Loucy (cell line): ENCODE results near the gene TENM4.

Experiments
- H2AFZ ChIP-seq: fragments of 200-600 bp; sonication (generic); 2 replicates; pipeline ENCODE4 v1.6.0; 2016; ENCODE audit warnings: antibody characterized with exemption, mild to moderate bottlenecking, low read length, moderate library complexity
- H3F3A ChIP-seq: fragments of 200-600 bp; 2 replicates; pipeline ENCODE4 v1.6.0; 2016; ENCODE audit warnings: antibody characterized with exemption, low read depth, mild to moderate bottlenecking
- H3K27me3 ChIP-seq: fragments of 200-600 bp; sonication (generic); 2 replicates; pipeline ENCODE4 v1.6.1; 2014; ENCODE audit warnings: low read length, mild to moderate bottlenecking; ENCODE audit not compliant: insufficient read depth, poor library complexity, severe bottlenecking
- H3K36me3 ChIP-seq: fragments of 200-600 bp; sonication (generic); 2 replicates; pipeline ENCODE4 v1.6.1; 2016; ENCODE audit warnings: low read length; ENCODE audit not compliant: insufficient read depth
- H3K4me1 ChIP-seq: fragments of 200-600 bp; sonication (generic); 2 replicates; pipeline ENCODE4 v1.5.1; 2014; ENCODE audit warnings: low read length, mild to moderate bottlenecking; ENCODE audit not compliant: insufficient read depth, poor library complexity, severe bottlenecking
- H3K4me2 ChIP-seq: fragments of 200-600 bp; sonication (generic); 2 replicates; pipeline ENCODE4 v1.6.0; 2014; ENCODE audit warnings: antibody characterized with exemption, low read length, low read depth, mild to moderate bottlenecking; ENCODE audit not compliant: poor library complexity, severe bottlenecking
- H3K4me3 ChIP-seq: fragments of 200-600 bp; sonication (generic); 2 replicates; pipeline ENCODE4 v1.5.1; 2014; ENCODE audit warnings: low read length, mild to moderate bottlenecking, mixed read lengths; ENCODE audit not compliant: poor library complexity, severe bottlenecking
- H3K79me2 ChIP-seq: fragments of 200-600 bp; sonication (generic); 2 replicates; pipeline ENCODE4 v1.6.1; 2014; ENCODE audit warnings: low read length; ENCODE audit not compliant: insufficient read depth
- H3K9ac ChIP-seq: fragments of 200-600 bp; sonication (generic); 2 replicates; pipeline ENCODE4 v1.6.0; 2014; ENCODE audit warnings: mild to moderate bottlenecking, low read depth, low read length, moderate library complexity; ENCODE audit not compliant: poor library complexity, severe bottlenecking
- H3K9me2 ChIP-seq: fragments of 200-600 bp; sonication (generic); replicated peaks from 2 replicates; pipeline ENCODE4 v1.6.1; 2016; ENCODE audit warnings: low read depth, low read length, mixed read lengths
- H3K9me3 ChIP-seq: fragments of 200-600 bp; sonication (generic); 2 replicates; pipeline ENCODE4 v1.6.1; 2014; ENCODE audit warnings: mild to moderate bottlenecking, antibody characterized with exemption, low read length, low read depth; ENCODE audit not compliant: insufficient read depth
- H4K20me1 ChIP-seq: fragments of 200-600 bp; sonication (generic); 2 replicates; pipeline ENCODE4 v1.6.0; 2014; ENCODE audit warnings: antibody characterized with exemption, low read length, mild to moderate bottlenecking; ENCODE audit not compliant: insufficient read depth, poor library complexity, severe bottlenecking
- CTCF ChIP-seq: fragments of 200-600 bp; sonication (generic); conservative IDR thresholded peaks from 2 replicates; pipeline ENCODE4 v1.5.1; 2014; ENCODE audit warnings: mild to moderate bottlenecking, antibody characterized with exemption, low read length
- EZH2phosphoT487 ChIP-seq: fragments of 200-600 bp; IDR thresholded peaks from 2 replicates; pipeline ENCODE4 v1.6.1; 2018; ENCODE audit warnings: antibody characterized with exemption, mild to moderate bottlenecking, moderate library complexity, borderline replicate concordance

Gene TENM4

DNA sequence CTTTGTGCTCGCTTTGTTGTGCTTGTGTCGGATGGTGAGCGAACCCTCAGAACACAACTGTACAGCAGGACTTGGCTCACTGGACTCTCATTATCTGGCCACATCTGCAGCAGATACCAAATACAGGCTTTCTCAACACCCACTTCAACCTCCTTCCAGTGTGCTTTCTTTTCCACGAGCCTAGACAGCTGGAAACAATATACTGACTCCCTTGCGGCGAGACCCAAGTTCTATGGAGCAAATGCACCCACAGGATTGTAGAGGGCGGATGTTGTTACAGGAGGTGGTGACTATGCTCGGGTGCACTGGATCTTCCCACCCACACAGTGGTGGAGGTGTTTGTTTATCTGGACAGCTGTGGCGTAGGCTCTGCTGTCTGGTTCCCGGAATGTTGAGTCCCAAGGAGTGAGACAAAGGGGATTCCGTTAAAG, 204.3 kb downstream of the TENM4 start:
- H3K4me1 ChIP-seq = no peaks in the 10 kb centered on the region
- no peak overlapping the region for H2AFZ ChIP-seq
- TF ChIP-seq CTCF (no peak), EZH2phosphoT487 (no peak)
- no peak overlapping the region for H3K4me3 ChIP-seq
- H3K27me3 ChIP-seq = no peaks in the 10 kb centered on the region
- no peaks in the 10 kb centered on the region for H3K79me2 ChIP-seq
- H3K9ac ChIP-seq = no peak overlapping the region
- H3K4me2 ChIP-seq = no peak overlapping the region
- no peaks in the 10 kb centered on the region for H3K9me2 ChIP-seq
- H3K9me3 ChIP-seq = peaks cover 6% of the 10 kb centered on the region; the same call in 1 of the 2 replicates
- no peaks in the 10 kb centered on the region for H3K36me3 ChIP-seq
- no peaks in the 10 kb centered on the region for H3F3A ChIP-seq
- H4K20me1 ChIP-seq = no peaks in the 10 kb centered on the region

- no peaks in the 10 kb centered on the region for H3K79me2 ChIP-seq
- H3K36me3 ChIP-seq = no peaks in the 10 kb centered on the region
- no peak overlapping the region for H3K9ac ChIP-seq
- TF ChIP-seq EZH2phosphoT487 = no peak
- no peak overlapping the region for H3K4me2 ChIP-seq
- no peaks in the 10 kb centered on the region for H3K4me1 ChIP-seq
- H3K9me3 ChIP-seq = peaks cover 6% of the 10 kb centered on the region; the same call in 1 of the 2 replicates
- no peaks in the 10 kb centered on the region for H4K20me1 ChIP-seq
- no peaks in the 10 kb centered on the region for H3K27me3 ChIP-seq
- no peak overlapping the region for H3K4me3 ChIP-seq
- H3K9me2 ChIP-seq = no peaks in the 10 kb centered on the region
- no peak overlapping the region for H2AFZ ChIP-seq
- H3F3A ChIP-seq = no peaks in the 10 kb centered on the region
Observed at GRCh38 chr11:79235696-79236095, 205.1 kb downstream of the TENM4 start.

DNA sequence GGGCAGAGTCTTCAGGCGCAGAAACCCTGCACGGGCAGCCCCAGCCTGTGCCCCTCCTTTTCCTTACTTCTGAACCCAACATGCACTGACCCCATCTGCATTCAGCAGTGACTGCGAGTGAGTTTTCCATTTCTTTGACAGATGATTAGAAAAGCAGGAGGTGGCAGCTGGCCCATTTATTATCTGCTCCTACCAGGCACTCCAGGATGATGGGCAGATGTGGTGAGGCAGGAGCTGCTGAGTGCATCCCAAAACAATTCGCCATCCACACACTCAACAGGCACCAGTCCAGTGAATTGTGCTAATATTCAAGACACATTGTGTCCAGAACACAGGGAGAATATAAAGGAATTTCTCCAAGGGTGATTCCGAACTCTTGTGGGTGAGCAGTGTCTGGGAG, 208.5 kb downstream of the TENM4 start:
- no peaks in the 10 kb centered on the region for H3K36me3 ChIP-seq
- H3K9me2 ChIP-seq = no peaks in the 10 kb centered on the region
- no peak overlapping the region for H2AFZ ChIP-seq
- H4K20me1 ChIP-seq = no peaks in the 10 kb centered on the region
- H3F3A ChIP-seq = no peaks in the 10 kb centered on the region
- H3K9ac ChIP-seq = no peak overlapping the region
- peaks cover 6% of the 10 kb centered on the region; the same call in 1 of the 2 replicates for H3K9me3 ChIP-seq
- no peak overlapping the region for H3K4me3 ChIP-seq
- no peak overlapping the region for H3K4me2 ChIP-seq
- H3K4me1 ChIP-seq = no peaks in the 10 kb centered on the region
- no peaks in the 10 kb centered on the region for H3K27me3 ChIP-seq
- TF ChIP-seq CTCF (no peak), EZH2phosphoT487 (no peak)
- no peaks in the 10 kb centered on the region for H3K79me2 ChIP-seq

- H3K36me3 ChIP-seq = no peaks in the 10 kb centered on the region
- H3K9ac ChIP-seq = no peak overlapping the region
- no peaks in the 10 kb centered on the region for H3K9me3 ChIP-seq
- no peak overlapping the region for H3K4me3 ChIP-seq
- no peaks in the 10 kb centered on the region for H3K4me1 ChIP-seq
- no peak for TF ChIP-seq EZH2phosphoT487
- H3F3A ChIP-seq = no peaks in the 10 kb centered on the region
- no peak overlapping the region for H2AFZ ChIP-seq
- H3K9me2 ChIP-seq = no peaks in the 10 kb centered on the region
- no peaks in the 10 kb centered on the region for H3K79me2 ChIP-seq
- no peak overlapping the region for H3K4me2 ChIP-seq
- no peaks in the 10 kb centered on the region for H4K20me1 ChIP-seq
- H3K27me3 ChIP-seq = no peaks in the 10 kb centered on the region
Observed at GRCh38 chr11:79229047-79229446, 211.8 kb downstream of the TENM4 start.
